OCI-LY7 (cell line): ENCODE measurements around the gene SCN4B. TPM values are rescaled to one million over a fixed set of nuclear protein-coding genes. Genes with fewer than 3 reads are reported as not detected.

Experiments
- BruUV-seq: library from RNA; stranded (reverse); fragments of 400-500 nt; replicated peaks from 2 replicates; lab custom pipeline; 2021; lab: Mats Ljungman, UMichigan
- CTCF ChIA-PET: fragments of 300-600 bp; sonication (Branson Sonifier 250); formaldehyde crosslinking; loops from one replicate; lab custom pipeline; 2022; ENCODE audit warnings: antibody characterized with exemption; ENCODE audit not compliant: unreplicated experiment; lab: Charles Lee
- POLR2A ChIA-PET: fragments of 300-600 bp; sonication (Branson Sonifier 250); formaldehyde crosslinking; loops from one replicate; lab custom pipeline; 2022; ENCODE audit warnings: antibody characterized with exemption; lab: Charles Lee
- DNase-seq: peaks from one replicate; pipeline ENCODE4 v3.0.0-alpha.2; 2015; ENCODE audit warnings: low spot score
- H2AFZ ChIP-seq: fragments of 200-600 bp; sonication (generic), shearing (Covaris generic); 2 replicates; pipeline ENCODE4 v1.6.1; 2014; ENCODE audit warnings: mild to moderate bottlenecking, antibody characterized with exemption, low read length, moderate library complexity
- H3K27ac ChIP-seq: fragments of 200-600 bp; sonication (generic); 2 replicates; pipeline ENCODE4 v1.5.1; 2014; ENCODE audit warnings: mixed run types, low read depth, mild to moderate bottlenecking, moderate library complexity, low read length, inconsistent platforms; ENCODE audit not compliant: poor library complexity, severe bottlenecking
- H3K36me3 ChIP-seq: fragments of 200-600 bp; sonication (generic); 2 replicates; pipeline ENCODE4 v1.6.1; 2014; ENCODE audit warnings: mild to moderate bottlenecking, antibody characterized with exemption, low read length, moderate library complexity, mixed read lengths; ENCODE audit not compliant: insufficient read depth
- H3K4me1 ChIP-seq: fragments of 200-600 bp; sonication (generic); 2 replicates; pipeline ENCODE4 v1.5.1; 2014; ENCODE audit warnings: mild to moderate bottlenecking, low read length; ENCODE audit not compliant: insufficient read depth, poor library complexity, severe bottlenecking
- H3K4me2 ChIP-seq: fragments of 200-600 bp; sonication (generic); 2 replicates; pipeline ENCODE4 v1.6.1; 2014; ENCODE audit warnings: mild to moderate bottlenecking, low read length
- H3K4me3 ChIP-seq: fragments of 200-600 bp; sonication (generic); 2 replicates; pipeline ENCODE4 v1.5.1; 2014; ENCODE audit warnings: mild to moderate bottlenecking, low read depth, low read length; ENCODE audit not compliant: poor library complexity, severe bottlenecking
- H3K79me2 ChIP-seq: fragments of 200-600 bp; sonication (generic); 2 replicates; pipeline ENCODE4 v1.6.1; 2016; ENCODE audit warnings: low read depth, mild to moderate bottlenecking, low read length, moderate library complexity, mixed read lengths; ENCODE audit not compliant: insufficient read depth
- H3K9me2 ChIP-seq: fragments of 200-600 bp; sonication (generic); 2 replicates; pipeline ENCODE4 v1.6.1; 2016; ENCODE audit warnings: mild to moderate bottlenecking, low read length, mixed read lengths; ENCODE audit not compliant: insufficient read depth
- H3K9me3 ChIP-seq: fragments of 200-600 bp; sonication (generic); 2 replicates; pipeline ENCODE4 v1.6.1; 2014; ENCODE audit warnings: mild to moderate bottlenecking, mixed run types, low read length, mixed read lengths
- H4K20me1 ChIP-seq: fragments of 200-600 bp; sonication (generic); 2 replicates; pipeline ENCODE4 v1.6.1; 2014; ENCODE audit warnings: mild to moderate bottlenecking, antibody characterized with exemption, low read length, moderate library complexity, mixed read lengths; ENCODE audit not compliant: insufficient read depth
- CTCF ChIP-seq: fragments of 200-600 bp; sonication (generic); conservative IDR thresholded peaks from 2 replicates; pipeline ENCODE4 v1.5.1; 2014; ENCODE audit warnings: mild to moderate bottlenecking, antibody characterized with exemption, low read length, moderate library complexity, mixed read lengths
- EZH2phosphoT487 ChIP-seq: fragments of 200-600 bp; sonication (generic); IDR thresholded peaks from 2 replicates; pipeline ENCODE4 v1.6.1; 2018; ENCODE audit warnings: low read depth, borderline replicate concordance, mild to moderate bottlenecking, mixed run types, antibody characterized with exemption, low read length, moderate library complexity, mixed read lengths
- intact Hi-C: fragments of 100-400 bp; cut with micrococcal nuclease; formaldehyde crosslinking; loops from one replicate; pipeline ENCODE4 v1.10.0; 2022; ENCODE audit not compliant: unreplicated experiment
- total RNA-seq, 2 experiments: library from RNA; depleted of rRNA in 1 of 2; stranded (reverse); fragments of >200 nt in 1 of 2; shearing (Covaris generic) in 1 of 2; gene quantifications; 2 replicates each; pipeline ENCODE4 v1.2.3, GENCODE V29; 2014 to 2022

The SCN4B gene
- total RNA-seq, 2 experiments from 2014 or later = not detected

DNA sequence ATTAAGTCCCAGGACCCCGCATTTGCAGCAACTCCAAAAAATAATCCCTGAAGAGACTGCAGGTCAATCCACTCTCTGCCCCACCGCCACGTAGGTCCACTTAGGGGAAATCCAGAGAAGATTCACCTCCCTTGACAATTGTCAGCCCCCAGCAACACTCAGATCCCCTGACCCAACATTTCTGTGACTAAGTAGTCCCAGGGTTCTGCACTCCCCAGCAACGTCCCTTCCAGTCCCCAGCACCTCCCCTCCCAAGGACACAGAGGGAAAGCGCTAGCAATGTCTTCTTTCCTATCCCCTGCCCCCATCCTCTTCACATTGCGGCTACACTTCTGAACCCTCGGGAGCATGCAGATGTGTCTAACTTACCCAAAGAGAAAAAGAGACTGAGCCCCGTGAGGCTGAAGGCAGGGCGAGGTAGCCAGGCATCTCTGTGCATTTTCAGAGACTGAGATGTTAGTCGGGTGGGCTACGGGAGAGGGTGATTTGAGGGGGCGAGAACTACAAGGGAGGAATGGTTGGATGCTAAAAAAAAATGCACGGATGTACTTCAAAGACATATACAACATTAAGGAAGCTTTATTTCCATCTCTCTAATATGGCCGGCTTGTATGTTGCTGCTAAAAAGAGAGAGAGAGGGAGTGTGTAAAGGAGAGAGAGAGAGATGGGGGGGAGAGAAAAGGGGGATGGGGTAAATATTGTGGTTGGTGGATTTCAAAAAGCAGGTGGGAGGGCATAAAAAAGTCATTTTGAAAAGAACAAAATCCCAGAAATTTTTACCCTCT lies 23.6 kb upstream of the SCN4B start, which contains the start of gene SCN2B:
Gene SCN2B (minus strand): TSS at position 647 of the 785 bp plus-strand sequence. CDS start 208 bp downstream, at position 439.
- Histone ChIP-seq H3K79me2 (no peaks in the 10 kb centered on the region), H3K4me3 (peak within 1 kb of the TSS; percentile 58), H3K27ac (no peak within 1 kb of the TSS), H3K36me3 (no peaks in the 10 kb centered on the region), H3K4me2 (peak within 1 kb of the TSS; percentile 75), H3K4me1 (peaks cover 21% of the 10 kb centered on the region), H3K9me3 (no peaks in the 10 kb centered on the region), H4K20me1 (no peaks in the 10 kb centered on the region), H3K9me2 (no peaks in the 10 kb centered on the region), H2AFZ (peak within 1 kb of the TSS; percentile 95)
- intact Hi-C loops = loop anchor here (10.0 kb wide), 1 partner anchor 361 kb away; no protein-coding TSS in a partner anchor
- DNase-seq = peak; percentile 56
- POLR2A ChIA-PET = interaction anchor here (0.5 to 0.8 kb wide), 3 partner anchors 35 to 1616 kb away, joined by 3 to 4 read pairs (median 4); no protein-coding TSS in a partner anchor
- no TSS peak for BruUV-seq
- CTCF ChIA-PET = no interaction called here
- no peak for TF ChIP-seq EZH2phosphoT487
- TF ChIP-seq CTCF = no peak

- Histone ChIP-seq H3K27ac (no peak overlapping the region), H3K9me3 (no peaks in the 10 kb centered on the region), H4K20me1 (no peaks in the 10 kb centered on the region), H3K36me3 (no peaks in the 10 kb centered on the region), H3K4me1 (peaks cover 16% of the 10 kb centered on the region), H3K4me2 (peak overlapping the region; percentile 75), H3K9me2 (no peaks in the 10 kb centered on the region), H3K4me3 (no peak overlapping the region), H2AFZ (peak overlapping the region; percentile 95; the same call in 1 of the 2 replicates), H3K79me2 (no peaks in the 10 kb centered on the region)
- peak; percentile 11 for DNase-seq
- POLR2A ChIA-PET = no interaction called here
- TF ChIP-seq CTCF (no peak), EZH2phosphoT487 (no peak)
- intact Hi-C loops = loop anchor here (10.0 kb wide), 1 partner anchor 361 kb away; no protein-coding TSS in a partner anchor
- no TSS peak for BruUV-seq
- CTCF ChIA-PET = no interaction called here
Measured at GRCh38 chr11:118175031-118175992, 22.7 kb upstream of the SCN4B start.
